HuH-7 (cell line): Measurements from ENCODE around the gene UBXN10.
"Not testable (repeated sequence)": the region's sequence is repeated elsewhere in the genome, so short reads cannot be mapped to it uniquely, and the experiment has no call there.

Experiments used
- DNase-seq: peaks from one replicate; pipeline ENCODE4 v3.0.0; 2011; ENCODE audit warnings: low spot score

Gene UBXN10

GRCh38 chr1:20200966-20201365 is 15.1 kb downstream of the UBXN10 start:
- no peak for DNase-seq

DNA sequence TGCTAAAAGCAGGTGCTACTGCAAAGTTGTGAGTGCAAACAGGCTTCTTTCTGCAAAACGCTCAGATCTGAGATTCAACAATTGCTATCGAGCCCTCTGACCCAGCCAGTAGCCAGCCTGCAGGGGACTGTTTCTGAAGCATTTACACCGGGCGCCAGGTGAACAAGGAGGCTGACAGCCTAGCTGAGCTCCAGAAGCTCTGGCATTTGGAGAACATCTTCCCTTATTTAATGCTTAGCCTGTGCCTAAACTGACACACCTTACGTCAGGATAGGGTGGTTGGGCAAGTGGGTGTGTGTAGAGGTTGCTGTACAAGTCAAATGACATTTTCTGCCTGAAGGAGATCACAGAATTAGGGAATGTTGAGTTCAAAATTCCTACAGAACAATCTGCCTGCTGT is 16.3 kb downstream of the UBXN10 start:
- no peak for DNase-seq

DNA sequence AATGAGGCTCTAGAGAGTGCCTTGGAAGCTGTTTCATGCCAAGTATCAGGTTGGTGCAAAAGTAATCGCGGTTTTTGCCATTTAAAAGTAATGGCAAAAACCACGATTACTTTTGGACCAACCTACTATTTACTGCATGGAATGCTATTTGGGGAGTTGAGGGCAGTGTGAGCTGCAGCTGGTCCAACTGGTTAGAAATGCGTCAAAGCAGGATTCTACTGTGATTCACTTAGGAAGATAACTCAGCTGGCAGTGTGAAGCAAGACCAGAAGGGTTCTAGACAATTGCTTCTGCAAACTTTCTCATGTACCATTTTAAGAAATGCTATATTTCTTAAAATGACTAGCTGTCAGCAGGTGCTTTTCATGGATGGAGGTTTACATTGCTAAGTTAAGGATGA is 21.6 kb downstream of the UBXN10 start:
- no peak for DNase-seq

DNA sequence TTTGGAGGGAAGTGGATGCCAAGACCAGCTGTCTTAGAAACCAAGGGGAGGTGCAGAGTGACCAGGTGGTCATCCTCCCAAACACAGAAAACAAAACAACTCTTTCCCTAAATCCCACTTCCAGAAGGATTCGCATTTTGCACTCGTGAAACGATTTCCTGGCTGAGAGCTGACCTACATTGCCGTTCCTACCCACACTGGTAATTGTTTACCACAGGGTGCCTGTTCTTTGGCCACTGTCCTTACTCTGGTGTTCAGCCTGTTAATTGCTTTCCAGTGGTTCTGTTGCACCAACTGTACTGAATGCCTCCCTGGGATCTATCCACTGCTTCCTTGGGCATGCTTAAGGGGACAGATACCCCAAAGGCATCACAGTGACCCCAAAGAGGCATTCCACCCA is 23.6 kb downstream of the UBXN10 start:
- no peak for DNase-seq

DNA sequence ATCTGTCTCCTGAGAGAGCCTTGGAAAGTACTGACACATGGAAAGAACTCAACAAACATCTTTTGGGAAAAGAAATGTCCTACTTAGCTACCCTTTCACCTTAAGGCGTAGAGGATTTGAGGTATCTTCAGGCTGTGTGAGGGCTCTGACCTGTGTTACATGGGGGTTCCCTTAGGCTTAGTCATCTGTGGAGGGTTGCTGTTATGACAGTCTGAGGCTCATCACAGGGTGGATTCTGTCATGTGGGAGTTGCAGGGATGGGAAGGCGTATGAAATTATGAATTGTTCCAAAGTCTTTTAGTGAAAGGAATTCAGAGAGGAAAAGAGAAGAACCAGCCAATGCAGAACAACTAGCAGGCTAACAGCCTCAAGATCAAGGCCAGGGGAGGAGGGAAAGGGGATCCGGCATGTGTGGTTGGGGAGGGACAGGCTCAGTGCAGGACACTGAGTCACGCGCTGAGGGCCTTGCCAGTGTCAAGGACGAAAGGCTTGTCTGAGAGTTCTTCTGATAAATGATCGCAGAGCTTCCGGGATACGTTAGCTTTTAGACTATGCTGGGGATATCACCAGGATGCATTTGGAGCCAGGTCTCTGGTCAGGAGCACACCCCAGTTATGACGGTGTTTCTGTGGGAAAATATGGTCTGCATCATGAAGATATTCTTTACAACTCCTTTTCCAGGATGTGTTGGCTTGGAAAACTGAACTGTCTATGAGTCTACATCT is 25.0 kb downstream of the UBXN10 start:
- no peak for DNase-seq

DNA sequence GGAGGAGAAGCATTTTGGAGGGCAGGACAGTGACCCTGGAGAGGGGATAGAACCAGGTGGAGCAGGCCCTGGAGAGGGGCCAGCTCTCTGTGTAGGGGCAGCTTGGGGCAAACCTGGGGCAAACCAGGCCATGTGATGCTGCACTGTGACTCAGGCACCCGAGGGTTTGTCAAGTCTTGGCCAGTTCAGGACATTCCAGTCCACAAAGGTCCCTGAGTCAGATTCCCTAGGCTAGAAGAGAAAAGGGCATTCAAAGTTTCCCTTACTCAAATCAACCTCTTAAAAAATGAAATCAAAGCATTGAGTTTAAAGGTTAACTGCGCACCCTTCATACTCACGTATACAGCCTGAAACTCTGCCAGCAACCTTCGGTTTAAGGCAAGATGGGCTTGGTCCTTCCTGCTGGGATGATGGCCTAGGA is 25.6 kb downstream of the UBXN10 start:
- DNase-seq, result no peak

- DNase-seq, result no peak
Measured at GRCh38 chr1:20212085-20212684, 26.3 kb downstream of the UBXN10 start.

DNA sequence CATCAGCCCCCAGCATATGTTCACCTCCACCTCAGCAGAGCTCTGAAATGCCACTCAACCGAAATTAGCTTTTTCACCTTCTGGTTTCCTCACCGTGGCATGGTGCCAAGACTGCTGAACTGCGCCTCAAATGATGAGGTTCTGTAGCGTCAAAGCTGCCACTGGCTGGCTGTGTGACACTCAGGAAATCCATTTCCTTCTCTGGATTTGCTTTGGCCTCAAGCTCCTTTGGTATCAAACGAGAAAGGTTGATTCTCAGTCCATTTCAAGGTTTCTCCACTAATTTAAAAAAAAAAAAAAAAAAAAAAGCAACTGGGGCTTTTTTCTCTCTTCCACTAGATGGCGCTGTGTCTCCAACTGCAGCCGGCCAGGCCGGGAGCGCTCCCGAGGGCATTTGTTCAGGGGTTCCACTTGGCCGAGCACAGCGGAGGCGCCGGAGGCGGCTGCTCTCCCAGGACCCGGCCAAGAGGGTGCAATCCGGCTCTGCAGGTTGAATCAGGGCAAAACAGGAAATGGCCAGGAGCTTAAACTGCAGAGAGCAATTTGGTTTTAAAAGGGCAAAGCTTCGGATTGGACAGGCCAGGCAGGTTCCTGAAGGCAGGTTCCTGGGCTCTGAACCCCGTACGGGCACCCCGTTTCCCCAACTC is 26.9 kb downstream of the UBXN10 start:
- peak; percentile 60 for DNase-seq

GRCh38 chr1:20215716-20216115 is 29.8 kb downstream of the UBXN10 start:
- no peak for DNase-seq

DNA sequence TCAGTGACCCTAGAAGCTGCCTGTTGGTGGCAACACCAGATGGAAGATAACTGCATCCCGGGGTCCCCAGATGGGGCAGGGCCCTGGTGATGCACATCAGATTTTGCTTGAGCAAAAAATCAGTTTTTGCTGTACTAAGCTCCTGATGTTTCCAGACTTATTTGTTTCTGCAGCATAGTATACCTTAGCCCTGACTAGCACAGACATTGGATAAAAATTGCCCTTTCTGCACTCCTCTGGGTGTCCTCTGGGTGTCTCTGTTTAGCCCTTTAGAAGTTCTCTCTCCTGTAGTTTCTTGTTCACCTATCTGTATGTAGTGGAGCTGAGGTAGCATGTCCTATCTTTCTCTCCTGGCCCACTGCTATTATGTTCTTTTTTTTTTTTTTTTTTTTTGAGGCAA is 30.7 kb downstream of the UBXN10 start:
- peak; percentile 43 for DNase-seq

- not testable (repeated sequence) for DNase-seq
Measured at GRCh38 chr1:20219053-20219452, 33.2 kb downstream of the UBXN10 start.

- DNase-seq, result no peak
Measured at GRCh38 chr1:20220036-20220435, 34.1 kb downstream of the UBXN10 start.

GRCh38 chr1:20223106-20223505 is 37.2 kb downstream of the UBXN10 start:
- no peak for DNase-seq

GRCh38 chr1:20223551-20224419 is 37.9 kb downstream of the UBXN10 start:
- no peak for DNase-seq

DNA sequence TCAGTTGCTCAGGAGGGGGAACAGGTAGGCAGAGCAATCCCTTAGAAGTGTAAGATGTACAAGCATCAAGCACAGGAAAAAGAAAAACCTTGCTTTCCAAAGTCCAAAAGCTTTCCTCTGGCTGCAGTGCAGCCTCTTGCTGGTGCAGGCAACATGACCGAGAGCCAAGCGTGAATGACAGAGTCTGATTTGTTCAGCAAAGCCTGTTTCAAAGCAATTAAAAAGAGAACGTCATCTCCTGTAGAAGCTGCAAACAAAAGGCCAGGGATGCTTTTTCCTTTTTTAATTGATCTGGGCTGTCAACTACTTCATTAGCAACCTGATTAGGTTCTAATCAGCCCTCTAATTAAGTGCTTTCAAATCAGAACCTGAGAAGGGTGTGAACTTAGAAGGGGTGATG is 38.6 kb downstream of the UBXN10 start:
- no peak for DNase-seq

DNA sequence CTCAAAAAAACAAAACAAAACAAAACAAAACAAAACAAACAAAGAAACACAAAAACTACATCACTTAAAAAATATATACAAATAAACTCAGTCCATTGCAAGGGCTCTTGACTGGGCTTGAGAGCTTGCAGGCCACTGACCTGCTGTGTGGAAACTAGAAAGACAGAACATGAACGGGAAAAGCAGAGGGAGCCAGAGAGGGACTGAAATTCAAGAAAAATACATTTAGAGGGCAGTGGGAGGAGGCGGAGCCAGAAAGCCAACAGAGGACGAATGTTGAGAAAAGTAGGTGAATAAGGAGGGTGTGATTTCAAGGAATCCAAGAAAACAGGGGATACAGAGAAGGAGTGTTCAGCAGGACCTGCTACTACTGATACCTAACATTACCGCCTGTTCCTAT is 41.8 kb downstream of the UBXN10 start:
- no peak for DNase-seq

DNA sequence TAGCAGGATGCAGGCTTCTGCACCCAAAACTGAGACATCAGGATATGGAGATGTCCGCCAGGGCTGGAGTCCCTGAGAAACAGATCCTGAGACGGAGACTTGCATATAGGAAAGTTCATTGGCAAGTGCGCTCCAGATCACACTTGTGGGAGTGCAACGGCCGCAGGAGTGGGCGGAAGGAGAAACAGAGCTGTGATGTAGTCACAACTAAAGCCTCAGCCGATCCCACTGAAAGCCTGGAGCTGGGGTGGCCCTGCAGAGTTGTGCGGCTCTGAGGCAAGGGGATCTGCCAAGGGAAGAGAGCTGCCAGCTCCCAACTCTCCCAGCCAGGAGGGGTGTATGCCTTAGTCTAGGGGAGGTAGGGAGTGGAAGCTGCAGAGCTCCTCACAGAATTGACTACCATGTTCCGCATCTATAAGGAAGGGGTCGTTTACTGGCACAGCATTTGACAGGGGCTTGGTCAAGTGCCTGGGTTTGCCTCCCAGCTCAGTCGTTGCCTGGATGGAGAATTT is 42.5 kb downstream of the UBXN10 start:
- DNase-seq, result no peak

DNA sequence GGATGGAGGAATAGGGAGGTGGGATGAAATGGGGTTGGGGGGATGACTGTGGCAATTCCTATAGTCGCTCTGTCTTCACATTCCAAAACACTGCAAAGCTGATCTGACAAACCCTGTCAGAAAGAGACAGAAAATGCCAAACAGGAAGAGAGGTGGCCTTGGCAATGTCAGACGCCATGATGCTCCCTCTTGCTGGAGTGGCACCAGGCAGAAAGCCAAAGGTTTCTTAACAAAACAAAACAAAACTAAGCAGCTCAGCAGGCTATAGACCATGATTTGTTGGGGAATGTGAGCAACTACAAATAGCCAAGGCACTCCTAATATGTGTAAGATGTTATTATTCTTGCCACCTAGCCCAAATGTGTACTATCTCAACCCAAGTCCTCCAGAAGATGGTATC is 43.3 kb downstream of the UBXN10 start:
- DNase-seq, result no peak

GRCh38 chr1:20232564-20232963 is 46.7 kb downstream of the UBXN10 start:
- not testable (repeated sequence) for DNase-seq

DNA sequence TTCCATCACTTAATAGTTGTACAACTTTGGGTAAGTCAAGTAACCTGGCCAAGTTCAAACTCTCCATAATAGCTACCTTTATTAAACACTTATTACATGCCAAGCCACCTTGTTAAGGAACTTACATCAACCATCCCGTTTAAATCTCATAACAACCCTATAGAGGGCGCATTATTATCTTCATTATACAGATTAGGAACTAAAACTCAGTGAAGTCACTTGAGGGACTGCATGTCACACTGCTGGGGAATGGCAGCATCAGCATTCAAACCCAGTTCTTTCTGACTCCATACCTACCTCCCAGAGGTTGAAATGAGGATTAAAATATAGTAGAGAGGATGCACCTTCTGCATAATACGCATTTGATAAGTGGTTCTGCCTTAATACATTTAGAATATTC is 47.5 kb downstream of the UBXN10 start:
- DNase-seq, result peak; percentile 40

GRCh38 chr1:20233866-20234265 is 48.0 kb downstream of the UBXN10 start:
- no peak for DNase-seq

- no peak for DNase-seq
Measured at GRCh38 chr1:20234788-20235535, 49.1 kb downstream of the UBXN10 start.
